Skeletal muscle cell (primary cell): ENCODE measurements around the gene TYK2.

Experiments
- DNase-seq: peaks from one replicate; pipeline ENCODE4 v3.0.0-alpha.2; 2010; ENCODE audit warnings: low read depth
- H3K4me3 ChIP-seq: 2 replicates; pipeline ENCODE4 v1.5.1; 2011; ENCODE audit warnings: low read depth, mild to moderate bottlenecking, control low read depth, low read length, moderate library complexity

Gene TYK2

DNA sequence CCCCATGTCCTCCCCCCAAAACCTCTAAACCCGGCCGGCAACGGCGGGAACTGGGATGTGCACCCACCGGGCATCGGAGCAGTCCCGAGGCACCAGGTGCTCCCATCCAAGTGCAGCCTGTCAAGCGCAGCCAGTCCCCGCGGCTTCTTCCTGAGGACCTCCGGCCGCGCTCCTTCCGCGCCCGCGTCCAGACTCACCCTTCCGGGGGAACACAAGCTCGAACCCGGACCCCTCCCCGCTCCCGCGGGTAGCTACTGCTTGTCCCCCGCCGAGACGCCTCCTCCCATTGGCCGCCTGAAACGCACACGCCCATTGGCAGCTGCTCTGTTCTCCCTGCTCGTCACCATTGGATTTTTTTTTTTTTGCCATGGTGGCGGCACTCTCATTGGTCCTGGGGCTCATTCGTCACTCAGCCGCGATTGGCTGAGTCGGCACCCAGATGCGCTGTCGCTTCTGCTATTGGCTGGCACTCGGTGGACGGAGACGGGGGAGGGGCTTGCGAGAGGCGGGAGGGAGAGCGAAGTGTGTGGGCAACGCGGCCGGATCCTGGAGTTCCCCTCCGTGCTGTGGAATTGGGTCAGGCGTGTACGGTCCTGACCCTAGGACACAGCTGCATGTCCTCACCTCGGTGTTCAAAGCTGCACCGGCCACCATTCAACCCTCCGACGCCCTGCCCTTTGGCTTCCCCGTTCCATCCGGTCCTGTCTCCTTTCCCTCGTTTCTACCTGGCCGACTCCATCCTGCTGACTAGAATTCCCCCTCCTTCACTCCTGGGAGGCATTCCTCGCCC, at the start of gene TYK2:
TSS of gene TYK2 (minus strand) at position 260 of the 790 bp plus-strand sequence. CDS start 2,166 bp downstream, outside the sequence.
- H3K4me3 ChIP-seq = peak within 1 kb of the TSS; percentile 98

DNA sequence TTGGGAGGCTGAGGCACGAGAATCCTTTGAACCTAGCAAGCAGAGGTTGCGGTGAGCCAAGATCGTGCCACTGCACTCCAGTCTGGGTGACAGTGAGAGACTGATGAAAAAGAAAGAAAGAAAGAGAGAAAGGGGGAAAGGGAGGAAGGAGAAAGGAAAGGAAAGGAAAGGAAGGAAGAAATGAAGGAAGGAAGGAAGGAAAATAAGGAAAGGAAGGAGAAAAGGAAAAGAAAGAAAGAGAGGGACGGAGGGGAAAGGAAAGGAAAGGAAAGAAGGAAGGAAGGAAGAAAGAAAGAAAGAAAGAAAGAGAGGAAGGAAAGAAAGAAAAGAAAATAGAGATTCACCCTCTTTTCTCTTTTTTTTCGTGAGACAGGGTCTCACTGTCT, 48.6 kb upstream of the TYK2 start:
- no peak for DNase-seq
- H3K4me3 ChIP-seq = no peak overlapping the region

More for the DNA sequence above, at the start of gene TYK2:
- DNase-seq = peak; percentile 95

DNA sequence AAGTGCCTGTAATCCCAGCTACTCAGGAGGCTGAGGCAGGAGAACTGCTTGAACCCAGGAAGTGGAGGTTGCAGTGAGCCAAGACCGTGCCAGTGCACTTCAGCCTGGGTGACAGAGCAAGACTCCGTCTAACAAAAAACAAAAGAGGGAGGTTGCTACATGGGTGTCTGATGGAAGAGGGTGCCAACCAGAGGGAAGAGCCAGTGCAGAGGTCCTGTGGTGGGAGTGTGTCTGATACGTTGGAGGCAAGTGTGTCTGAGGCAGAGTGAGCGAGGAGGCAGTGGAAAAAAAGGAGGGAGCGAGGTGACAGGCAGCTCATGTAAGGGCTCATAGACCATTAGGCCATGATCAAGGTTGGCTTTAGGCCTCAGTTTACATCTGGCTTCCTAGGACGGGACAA, 46.8 kb upstream of the TYK2 start:
- no peak overlapping the region for H3K4me3 ChIP-seq

DNA sequence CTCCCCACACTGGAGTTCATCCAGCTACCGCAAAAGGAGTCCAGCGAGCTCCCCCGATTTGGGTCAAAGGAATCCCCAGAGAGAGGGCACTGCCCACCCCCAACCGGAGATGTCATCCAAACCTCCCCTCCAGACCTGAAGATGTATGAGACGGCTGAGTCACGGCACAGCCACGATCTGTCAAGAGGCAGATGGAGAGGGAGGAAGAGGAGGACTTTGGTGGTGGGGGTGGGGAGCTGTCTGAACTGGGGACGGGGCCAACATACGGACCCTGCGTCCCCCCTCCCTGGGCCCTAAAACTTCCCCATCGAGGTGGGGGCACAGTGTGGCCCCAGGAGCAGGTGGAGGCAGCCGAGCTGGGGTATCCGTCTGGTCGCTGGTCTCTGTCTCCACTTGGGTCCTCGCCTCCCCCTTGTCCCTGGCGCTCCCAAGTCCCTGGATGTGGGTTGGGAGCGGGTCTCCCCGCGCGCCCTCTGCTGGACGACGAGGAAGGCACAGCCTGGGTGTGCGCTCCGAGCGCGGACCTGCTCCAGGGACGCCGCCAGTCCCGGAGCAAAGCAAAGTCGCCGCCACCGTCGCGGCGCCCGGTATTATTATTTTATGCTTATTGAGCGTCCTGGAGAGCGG, 43.8 kb upstream of the TYK2 start:
- DNase-seq = no peak
- H3K4me3 ChIP-seq = peak overlapping the region; percentile 43

More for the DNA sequence above, 46.8 kb upstream of the TYK2 start:
- no peak for DNase-seq

DNA sequence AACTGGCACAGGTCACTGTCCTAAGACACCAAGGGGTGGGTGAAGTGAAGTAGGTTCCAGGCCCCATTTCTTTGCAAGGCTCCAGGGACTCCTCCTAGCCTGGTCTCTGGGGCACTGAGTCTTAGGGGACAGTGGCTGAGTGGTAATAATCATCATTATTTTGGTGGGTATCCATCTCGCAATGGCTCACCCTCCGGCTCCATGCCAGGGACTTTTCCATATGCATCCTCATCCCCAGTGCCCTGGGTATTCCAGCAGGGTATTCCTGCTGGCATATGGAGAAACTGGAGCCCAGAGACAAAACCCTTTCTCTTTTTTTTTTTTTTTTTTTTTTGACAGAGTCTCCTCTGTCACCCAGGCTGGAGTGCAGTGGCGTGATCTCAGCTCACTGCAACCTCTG, 42.5 kb upstream of the TYK2 start:
- H3K4me3 ChIP-seq = no peak overlapping the region
- no peak for DNase-seq

DNA sequence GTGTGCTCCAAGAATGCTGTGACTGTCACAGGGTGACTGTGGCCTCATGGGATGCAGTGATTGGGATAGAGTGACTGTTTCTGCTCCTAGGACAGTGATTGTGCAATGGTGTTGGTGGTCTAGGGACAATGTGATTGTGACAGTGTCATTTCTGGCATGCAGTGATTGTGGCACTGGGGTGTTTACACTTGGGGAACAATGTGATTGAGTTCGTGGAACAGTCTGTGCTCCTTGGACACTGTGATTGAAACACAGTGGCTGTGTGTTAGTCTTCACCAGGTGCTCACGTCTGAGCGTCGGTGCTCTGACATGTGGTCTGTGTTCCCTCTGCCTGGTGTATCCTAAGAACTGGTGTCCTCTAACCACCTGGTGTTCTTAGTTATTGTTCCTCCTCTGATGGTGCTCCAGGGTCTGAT, 41.7 kb upstream of the TYK2 start:
- no peak for DNase-seq
- H3K4me3 ChIP-seq = no peak overlapping the region

DNA sequence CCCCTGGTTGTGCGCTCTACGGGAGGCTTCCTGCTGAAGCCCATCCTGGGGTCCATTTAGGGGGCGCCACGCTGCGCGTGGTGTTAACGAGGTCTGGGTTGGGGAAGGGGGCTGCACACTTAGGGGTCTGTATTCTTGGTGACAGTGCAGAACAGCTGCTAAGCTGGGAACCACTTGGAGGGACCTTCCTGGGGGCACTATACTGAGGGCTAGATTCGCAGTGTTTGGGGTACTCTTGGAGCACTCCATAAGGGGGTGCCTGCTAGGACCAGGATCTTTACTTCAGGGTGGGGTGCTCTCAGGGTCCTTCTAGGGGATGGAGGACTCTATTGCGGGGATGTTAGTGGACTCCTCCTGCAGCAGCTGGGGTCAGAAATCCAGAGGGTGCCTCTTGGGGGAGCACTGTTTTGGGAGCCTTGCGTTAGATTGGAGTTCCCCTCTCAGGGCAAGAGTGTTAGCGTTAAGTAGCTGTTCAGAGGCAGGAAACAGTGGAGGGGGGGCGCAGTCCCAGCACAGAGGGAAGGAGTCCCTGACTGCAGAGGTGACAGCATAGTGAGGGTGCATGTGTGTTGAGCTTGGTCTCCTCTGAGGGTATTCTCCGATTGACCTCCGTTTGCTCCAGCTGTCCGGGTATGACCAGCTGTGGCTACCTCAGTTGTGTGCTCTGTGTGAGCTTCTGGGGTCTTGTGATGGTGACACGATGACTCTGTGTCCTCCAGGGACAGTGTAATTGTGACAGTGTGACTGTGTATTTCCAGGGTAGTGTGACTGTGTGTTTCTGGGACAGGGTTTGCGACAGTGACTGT, 41.1 kb upstream of the TYK2 start:
- H3K4me3 ChIP-seq = peak overlapping the region; percentile 54
- DNase-seq = no peak

DNA sequence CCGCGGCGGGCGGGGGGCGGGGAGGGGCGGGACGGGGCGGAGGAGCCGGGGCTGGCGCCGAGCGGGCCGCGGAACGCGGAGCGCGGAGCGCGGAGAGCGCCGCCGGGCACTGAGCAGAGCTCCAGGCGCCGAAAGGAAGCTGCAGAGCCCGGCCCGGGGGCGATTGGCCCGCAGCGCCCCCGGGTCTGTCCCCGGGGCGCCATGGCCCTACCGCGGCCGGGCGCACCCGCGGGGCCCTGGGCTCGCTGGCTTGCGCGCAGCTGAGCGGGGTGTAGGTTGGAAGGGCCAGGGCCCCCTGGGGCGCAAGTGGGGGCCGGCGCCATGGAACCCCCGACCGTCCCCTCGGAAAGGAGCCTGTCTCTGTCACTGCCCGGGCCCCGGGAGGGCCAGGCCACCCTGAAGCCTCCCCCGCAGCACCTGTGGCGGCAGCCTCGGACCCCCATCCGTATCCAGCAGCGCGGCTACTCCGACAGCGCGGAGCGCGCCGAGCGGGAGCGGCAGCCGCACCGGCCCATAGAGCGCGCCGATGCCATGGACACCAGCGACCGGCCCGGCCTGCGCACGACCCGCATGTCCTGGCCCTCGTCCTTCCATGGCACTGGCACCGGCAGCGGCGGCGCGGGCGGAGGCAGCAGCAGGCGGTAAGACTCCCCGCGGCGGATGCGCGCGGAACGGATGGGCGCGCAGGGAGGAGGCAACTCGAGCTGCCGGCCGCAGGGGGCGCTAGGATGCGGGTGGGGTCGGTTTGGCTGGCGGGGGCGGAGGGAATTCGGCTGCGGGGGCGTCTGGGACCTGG, 40.3 kb upstream of the TYK2 start, which contains the start of gene PDE4A:
TSS of gene PDE4A (plus strand) at position 95 of the 796 bp plus-strand sequence. CDS start at position 322, 227 bp downstream.
- no peak for DNase-seq
- H3K4me3 ChIP-seq = peak within 1 kb of the TSS; percentile 54

DNA sequence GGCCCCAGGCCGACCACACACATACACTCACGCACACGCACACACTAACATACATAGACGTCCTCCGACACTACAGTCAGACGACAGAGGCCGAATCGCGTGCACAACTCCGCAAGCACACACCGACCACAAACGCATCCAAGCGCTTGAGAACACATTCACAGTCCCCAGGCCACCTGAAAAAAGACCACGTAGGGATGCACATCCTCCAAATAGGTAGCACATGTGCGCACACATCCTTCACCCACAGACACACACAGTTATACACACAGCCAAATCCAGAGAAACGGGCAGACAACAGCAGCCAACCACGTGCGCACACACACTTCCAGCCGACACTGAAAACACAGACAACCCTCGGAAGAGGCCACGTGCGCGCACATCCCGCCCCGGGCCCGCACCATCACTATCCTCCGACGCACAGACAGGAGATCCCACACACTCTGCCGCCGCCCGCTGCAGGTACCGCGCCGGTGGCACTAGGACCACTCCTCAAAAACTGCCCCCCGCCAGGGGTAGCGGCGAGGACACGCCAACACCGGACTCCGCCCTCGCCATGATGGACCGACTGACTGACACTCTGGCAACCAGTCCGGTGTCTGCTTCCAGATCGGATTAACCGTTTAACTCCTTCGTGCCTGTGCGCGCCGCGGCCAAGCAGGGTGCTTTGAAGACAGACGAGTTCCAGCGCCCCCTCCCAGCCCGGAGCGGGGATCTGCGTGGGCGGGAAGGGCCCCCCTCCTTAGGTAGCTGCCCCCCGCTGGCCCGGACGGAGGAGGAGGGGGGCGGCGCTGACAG, 39.5 kb upstream of the TYK2 start:
- no peak for DNase-seq
- H3K4me3 ChIP-seq = peak overlapping the region; percentile 54

DNA sequence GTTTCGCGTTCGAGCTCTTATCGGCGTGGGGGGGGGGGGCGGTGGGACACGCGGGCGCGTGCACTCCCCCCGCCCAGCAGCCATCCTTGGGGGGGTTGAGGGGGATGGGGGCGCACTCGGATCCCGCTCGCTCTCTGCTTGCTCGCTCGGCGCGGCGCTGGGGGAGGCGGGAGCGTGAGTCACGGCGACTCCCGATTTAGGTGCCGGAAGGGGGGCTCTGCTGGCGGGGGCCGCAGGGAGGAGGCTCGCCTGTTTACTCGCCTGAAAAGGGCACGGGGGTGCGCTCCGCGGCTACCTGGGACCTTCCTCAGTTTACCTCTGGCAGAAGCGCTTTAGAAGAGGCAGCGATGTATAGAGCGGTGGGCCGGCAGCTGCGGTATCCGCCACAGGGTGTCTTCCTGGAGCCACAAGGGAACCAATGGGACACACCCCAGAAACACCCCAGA, 38.9 kb upstream of the TYK2 start:
- peak overlapping the region; percentile 54 for H3K4me3 ChIP-seq
- DNase-seq = no peak

DNA sequence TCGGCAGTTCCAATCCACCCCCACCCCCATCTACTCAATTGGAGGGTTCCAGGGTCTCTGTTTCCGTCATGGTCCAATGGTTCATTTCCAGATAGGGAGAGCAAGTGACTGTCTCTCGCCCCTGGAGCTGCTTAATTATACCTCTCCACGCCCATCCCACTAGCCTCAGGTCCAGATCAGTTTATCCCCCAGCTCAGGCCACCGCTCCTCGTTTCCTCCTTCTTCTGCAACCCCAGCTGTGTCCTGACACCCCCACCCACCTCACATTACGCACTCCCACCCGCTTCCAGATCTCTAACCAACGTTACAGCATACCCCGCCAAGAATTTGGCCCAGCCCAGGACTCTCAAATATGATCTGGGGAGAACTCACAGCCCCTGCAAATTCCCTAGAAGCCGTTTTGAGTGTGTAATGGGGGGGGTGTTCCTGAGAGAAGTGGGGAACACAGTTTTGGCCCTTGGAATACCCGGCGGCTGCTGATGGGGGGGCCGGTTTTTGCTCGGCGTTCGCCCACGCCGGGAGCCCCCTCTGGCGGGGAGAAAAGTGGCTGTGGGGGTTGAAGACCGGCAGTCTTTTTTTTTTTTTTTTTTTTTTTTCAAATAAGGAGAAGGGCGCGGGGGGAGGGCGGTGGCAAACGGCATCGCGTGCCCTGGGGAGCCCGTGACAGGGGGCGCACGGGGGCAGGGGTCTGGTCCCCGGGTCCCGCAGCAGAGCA, 38.3 kb upstream of the TYK2 start:
- DNase-seq = no peak
- H3K4me3 ChIP-seq = peak overlapping the region; percentile 54

DNA sequence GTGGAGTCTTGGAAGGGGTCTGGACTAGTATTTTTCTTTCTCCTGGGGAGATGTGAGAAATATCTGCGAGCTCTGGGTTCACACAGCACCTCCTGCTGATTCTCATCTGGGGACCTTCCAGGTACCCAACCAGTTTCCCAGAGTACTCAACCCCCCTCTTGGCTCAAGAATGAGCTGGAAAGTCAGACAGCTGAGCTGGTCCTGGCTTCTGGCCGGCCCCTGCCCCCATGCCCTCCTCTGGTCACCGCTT, 37.8 kb upstream of the TYK2 start:
- H3K4me3 ChIP-seq = no peak overlapping the region
- DNase-seq = no peak

DNA sequence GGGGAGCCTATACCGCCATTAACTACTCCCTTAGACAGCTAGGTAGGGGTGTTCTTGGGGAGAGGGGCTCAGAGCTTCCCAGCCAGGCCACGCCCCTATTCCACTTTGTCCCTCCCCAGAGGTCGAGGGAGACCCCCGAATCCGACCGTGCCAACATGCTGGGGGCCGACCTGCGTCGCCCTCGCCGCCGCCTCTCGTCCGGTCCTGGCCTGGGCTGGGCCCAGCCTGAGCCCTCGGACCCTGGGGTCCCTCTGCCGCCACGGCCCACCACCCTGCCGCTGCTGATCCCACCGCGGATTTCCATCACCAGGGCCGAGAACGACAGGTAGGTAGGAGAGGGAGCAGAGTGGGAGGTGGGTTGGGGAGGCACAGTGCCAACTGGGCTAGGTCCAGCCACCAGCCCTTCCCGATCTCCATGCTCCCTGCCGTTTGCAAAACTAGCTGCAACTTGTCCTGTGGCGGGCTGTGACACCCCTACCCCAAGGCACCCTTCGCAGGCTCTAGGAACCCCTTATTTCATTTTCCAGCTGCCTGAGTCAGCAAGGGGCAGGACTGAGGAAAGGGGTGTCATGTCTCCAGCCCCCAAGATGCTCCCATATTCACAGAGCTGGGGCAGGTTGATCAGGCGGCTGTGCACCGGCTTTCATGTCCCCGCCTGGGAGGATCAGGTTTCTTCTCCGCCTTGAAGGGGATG, 37.3 kb upstream of the TYK2 start:
- H3K4me3 ChIP-seq = no peak overlapping the region
- no peak for DNase-seq

DNA sequence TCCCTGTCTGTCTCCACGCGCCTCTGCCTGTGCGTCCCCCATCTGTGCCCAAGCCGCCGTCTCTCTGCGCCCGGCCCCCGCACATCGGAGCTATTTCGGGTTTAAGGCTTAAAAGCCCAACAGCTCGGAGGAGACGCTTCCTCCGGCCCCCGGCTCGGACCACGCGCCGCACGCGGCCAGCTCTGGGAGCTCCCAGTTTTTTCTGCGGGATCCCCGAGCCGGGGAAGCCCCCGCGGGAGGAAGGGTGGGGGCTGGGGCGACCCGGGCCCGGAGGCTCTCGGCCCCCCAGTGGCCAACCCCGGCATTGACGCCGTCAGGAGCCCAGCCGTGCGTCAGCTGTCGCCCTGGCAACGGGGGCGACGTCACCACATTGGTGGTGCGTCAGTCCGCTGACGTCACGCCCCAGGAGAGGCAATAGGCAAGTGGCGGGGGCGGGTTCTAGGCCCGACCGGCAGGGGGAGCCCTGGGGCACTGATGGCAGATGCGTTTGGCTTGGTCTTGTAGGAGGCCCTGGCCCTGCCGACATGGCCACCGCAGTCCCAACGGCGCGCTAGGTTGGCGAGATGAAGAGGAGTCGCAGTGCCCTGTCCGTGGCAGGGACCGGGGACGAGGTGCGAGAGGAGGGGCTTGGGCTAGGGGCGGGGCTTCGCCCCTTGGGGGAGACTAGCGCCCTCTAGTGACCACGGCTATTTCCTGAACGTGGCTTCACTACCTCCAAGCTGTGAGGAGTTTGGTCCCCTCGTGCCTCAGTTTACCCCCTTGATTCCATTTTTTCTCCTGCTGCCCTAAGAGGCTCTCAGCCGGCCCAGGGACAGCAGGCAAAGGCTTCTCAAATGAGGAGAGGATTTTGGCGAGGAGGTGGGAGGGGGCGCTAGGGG, 36.2 kb upstream of the TYK2 start:
- peak overlapping the region; percentile 61 for H3K4me3 ChIP-seq

DNA sequence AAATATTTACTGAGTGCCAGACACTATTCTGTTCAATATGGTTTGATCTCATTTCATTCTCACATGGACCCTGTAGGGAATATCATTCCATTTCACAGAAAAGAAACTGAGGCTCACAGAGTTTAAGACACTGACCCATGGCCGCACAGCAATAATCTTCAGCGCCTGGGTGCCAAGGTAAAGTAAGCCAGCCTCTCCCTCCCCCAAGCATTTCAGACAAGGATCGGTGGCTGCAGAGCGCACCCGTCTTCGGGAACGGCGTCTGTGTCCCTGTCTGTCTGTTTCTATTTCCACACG, 35.7 kb upstream of the TYK2 start:
- H3K4me3 ChIP-seq = peak overlapping the region; percentile 61
- DNase-seq = no peak

More for the DNA sequence above, 36.2 kb upstream of the TYK2 start:
- peak; percentile 55 for DNase-seq

DNA sequence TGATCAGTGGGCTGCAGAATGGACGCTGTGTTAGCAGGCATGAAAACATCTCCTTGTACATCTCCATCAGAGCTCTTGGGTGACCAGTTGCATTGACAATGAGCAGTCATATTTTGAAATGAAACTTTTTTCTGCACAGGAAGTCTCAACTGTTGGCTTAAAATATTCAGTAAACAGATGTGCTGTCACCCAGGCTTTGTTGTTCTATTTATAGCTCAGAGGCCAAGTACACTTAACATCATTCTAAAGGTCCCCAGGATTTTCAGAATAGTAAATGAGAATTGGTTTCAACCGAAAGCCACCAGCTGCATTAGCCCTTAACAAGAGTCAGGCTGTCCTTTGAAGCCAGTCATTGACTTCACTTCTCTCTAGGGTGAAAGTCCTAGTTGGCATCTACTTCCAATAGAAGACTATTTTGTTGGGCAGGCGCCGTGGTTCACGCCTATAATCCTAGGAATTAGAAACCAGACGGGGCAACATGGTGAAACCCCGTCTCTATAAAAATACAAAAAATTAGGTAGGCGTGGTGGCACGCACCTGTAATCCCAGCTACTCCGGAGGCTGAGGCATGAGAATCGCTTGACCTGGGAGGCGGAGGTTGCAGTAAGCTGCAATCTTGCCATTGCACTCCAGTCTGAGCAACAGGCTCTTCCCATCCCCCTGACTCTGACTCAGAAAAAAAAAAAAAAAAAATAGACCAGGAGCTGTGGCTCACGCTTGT, 32.0 kb upstream of the TYK2 start:
- H3K4me3 ChIP-seq = no peak overlapping the region
- DNase-seq = no peak
